Mucosa of gallbladder (tissue), 1 donor: Measurements from ENCODE around the gene ZNF283. TPM values are rescaled to one million over a fixed set of nuclear protein-coding genes. Genes with fewer than 3 reads are reported as not detected.

ENCODE experiments used
- DNase-seq: peaks from one replicate; pipeline ENCODE4 v3.0.0-alpha.2; 2020; ENCODE audit warnings: low spot score
- total RNA-seq: library from RNA; stranded (reverse); gene quantifications from one replicate; pipeline ENCODE4 v1.2.1, GENCODE V29; 2021
- donor health status: DM: no; HTN: no; CAD: no.

Gene ZNF283
- total RNA-seq = 10.3 TPM

DNA sequence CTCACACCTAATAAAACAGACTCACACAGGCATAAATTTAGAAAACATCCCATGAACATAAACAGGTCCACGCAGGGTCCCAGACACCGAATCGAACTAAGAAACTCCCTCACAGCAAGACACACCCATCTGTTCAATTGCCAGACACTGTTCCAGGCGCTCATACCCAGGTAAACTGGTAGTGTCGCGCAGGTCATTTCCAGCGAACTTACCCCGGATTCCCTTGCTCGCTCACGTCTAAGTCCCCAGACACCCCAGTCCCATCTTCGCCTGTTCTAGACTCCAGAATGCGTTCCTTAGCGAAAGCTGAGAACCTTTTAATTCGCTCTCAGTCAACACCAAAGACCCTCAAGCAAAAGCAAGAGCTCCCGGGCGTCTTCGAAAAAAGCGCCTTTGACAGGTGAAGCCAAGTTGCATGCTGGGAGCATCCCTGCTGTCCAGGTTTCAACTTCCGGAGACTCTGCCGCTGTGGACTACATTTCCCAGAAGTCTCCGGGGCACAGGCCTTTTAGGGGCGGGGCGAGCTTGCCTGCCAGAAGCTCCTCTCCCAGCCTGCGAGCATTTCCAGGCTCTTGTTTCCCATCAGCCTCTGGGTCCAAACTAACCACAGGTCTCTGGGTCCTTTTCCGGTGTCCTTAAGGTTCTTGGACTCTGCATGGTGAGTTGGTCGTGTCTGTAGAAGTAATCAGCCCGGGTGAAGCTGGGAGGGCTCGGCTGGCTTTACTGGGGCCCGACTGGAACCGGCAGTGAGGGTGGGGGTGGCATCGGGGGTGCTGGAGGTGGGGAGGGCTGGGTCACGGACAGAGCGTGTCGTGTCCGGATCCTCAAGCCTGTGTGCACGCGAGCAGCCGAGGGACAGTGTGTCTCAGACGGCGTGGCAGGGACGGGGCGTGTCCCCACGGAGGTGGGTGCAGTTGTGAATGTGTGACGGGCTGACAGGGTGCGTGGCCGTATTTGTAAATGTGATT, at the start of gene ZNF283:
ZNF283 (plus strand) TSS at position 535 of the 968 bp plus-strand sequence. CDS start 6,184 bp downstream, outside the sequence.
- peak; percentile 95 for DNase-seq

DNA sequence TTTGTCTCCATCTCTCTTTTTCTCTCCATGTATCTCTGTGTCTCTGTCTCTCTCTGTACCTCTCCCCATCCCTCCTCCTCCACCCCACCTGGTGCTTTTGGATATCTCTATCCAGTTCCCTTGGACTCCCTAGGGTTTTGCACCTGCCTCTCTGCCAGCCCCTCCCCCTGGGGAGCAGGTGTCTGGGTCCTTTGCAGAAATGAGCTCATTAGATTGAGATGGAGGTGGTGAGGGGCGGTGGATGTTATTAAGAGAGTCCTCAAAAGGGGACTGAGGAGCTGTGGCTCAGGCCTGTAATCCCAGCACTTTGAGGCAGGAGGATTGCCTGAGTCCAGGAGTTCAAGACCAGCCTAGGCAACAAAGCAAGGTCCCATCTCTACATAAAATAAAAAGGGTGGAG, 48.5 kb upstream of the ZNF283 start:
- no peak for DNase-seq

DNA sequence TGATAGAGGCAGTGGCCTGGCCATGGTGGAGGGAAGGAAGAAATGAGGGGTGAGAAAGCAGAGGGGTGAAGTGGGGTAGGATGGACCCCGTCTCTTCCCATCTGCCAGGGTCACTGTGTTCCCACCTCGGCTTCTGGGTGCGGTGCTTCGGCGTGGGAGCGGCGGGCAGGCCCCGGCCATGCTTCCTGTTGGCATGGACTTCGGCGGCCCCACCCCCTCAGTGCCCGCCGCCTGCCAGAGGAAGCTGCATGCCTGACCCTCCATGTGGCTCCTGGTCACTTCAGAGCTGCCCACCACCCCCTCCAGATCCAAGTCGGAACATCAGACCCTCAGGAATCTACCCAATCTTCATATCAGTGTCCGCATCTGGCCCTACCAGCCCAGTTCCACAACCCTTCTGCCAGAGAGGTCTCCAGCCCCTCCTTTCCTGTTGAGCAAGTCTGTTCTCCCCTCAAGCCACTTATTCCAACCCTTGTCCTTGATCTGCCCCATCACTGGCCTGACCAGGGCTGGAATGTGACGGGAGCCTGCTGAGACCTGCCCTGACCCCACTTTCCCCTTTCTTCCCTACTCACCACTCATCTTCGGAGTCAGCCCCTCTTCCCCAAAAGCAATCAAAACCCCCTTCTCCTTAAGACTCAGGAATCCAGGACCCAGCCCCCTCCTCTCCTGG, 47.8 kb upstream of the ZNF283 start:
- no peak for DNase-seq

DNA sequence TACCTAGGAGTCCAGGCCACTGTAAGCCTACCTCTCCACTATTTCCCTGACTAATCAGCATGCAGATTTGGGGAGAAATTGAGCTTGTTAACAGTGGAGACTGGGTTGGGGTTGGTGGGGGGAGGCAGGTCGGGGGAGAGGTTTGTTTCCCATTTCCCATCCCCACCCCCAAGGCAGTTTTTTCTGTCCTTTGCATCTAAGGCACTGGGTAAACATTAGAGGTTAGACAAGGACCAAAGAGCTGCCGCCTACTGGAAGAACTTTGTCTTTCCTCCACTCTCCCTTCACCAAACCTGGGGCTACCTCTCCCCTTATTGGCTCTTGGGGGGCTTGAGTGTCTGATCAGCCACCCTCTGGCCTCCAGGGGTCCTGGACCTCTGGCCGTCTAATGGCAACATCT, 47.3 kb upstream of the ZNF283 start:
- no peak for DNase-seq

DNA sequence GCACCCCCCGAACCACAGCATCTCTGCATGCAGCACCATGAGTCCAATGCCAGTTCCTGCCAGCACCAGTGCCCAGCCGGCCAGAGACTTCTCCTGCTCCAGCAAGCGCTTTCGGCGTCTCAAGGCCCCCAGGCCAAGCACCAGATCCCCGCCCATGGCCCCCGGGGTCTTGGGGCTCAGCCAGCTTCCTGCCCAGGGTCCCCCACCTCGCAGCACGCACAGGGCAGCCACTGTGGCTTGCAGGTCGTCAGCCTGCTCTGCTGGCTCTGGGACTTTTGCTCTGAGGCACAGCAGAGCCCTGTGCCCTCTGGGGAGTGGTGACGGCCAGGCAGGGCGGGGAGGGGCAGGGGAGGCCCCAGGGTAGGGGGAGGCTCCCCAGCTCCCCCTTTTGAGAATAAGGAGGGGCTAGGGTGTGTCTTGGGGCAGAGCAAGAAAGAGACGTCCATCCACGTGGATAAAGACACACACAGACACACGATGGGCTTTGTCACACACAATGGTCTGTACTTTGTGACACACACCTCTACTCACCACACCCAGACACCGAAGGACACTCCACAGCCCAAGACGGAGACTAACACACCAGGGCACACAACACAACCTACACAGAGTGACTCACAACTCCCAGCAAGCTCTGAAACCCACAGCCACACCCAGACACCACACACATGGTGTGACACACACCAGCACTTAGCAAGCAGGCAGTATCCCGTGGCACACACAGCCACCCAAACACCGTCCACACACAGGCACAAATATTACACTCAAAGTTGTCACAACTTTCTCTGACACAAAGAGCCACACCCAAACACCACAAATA, 46.2 kb upstream of the ZNF283 start, which contains the start of gene KCNN4:
KCNN4 (minus strand) TSS at position 268 of the 820 bp plus-strand sequence; CDS start at position 156, 112 bp downstream.
- no peak for DNase-seq

DNA sequence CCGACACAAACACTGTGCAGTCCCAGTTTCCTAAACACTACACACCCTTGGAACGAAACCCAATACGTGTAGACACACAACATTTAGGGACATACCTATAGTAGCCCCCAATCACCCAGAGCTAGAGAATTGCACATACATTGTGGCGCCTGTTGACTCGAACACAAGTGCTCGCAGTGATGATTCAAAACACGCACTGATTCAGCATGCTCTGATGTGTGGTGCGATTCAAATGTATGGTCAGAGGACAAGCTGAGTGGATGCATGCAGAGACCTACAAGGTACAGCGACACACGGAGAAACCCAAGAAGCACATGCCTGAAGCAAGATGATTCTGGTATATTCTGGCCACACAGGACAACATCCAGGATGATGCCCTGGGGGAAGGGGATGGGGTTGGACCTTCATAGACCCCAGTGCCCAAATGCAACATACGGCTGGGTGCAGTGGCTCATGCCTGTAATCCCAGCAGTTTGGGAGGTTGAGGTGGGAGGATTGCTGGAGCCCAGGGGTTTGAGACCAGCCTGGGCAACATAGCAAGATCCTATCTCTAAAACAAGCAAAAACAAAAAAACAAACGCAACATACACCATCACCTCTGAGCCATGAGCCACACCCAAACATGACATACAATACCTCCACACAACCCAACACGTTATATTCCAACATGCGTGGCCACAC, 45.4 kb upstream of the ZNF283 start:
- DNase-seq = no peak

DNA sequence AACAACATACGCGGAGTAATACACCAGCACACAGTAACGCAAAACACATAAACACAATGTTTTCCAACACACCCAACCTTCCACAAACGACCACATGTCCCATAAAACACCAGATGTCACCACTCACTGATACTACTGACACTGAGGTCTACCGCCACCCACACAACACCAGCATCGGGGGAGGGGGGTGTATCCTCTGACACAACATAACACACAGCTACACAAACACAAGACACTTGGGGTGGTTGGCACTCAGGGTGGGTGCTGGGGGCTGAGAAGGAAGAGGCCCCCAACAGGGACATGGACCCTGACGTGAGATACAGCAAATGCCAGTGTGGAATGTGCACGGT, 44.8 kb upstream of the ZNF283 start:
- no peak for DNase-seq

DNA sequence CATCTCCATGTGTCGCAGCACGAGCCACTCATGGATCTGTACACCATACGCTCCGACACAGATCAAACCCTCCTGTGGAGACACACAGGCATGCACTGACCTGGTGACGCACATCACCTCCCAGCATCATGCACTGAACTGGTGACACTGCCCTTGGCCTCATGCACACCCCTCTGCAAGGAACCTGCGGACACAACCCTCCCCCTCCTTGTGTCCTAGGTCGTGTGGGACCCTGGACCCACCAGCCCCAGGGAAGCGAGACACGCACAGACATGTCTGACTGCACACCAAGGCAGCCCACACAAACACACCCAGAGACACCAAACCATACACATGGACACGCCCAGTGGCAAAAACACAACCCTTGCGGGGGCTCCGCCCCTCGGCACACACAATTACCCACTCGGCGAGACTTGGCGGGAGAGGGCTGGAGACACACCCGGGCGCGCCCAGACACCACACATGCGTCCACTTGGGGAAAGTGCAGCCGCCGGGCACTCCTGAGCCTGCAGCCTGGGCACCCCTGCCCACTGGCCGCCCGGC, 44.4 kb upstream of the ZNF283 start:
- no peak for DNase-seq

DNA sequence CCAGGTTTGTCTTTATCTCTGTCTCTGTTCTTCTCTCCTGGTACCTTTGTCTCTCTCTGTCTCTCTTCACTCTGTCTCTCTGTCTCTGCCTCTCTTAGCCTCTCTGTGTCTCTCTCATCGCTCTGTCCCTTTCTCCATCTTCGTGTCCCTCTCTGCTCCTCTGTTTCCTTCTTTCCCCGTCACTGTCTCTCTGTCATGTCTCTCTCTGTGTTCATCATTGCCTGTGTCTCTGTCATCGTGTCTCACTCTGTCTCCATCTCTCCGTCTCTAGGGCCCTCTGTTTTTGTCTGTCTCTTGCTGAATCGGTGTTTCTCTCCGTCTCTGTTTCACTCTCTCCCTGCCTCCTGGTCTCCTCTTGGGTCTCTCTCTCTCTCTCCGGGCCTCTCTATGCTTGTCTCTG, 43.5 kb upstream of the ZNF283 start:
- no peak for DNase-seq

DNA sequence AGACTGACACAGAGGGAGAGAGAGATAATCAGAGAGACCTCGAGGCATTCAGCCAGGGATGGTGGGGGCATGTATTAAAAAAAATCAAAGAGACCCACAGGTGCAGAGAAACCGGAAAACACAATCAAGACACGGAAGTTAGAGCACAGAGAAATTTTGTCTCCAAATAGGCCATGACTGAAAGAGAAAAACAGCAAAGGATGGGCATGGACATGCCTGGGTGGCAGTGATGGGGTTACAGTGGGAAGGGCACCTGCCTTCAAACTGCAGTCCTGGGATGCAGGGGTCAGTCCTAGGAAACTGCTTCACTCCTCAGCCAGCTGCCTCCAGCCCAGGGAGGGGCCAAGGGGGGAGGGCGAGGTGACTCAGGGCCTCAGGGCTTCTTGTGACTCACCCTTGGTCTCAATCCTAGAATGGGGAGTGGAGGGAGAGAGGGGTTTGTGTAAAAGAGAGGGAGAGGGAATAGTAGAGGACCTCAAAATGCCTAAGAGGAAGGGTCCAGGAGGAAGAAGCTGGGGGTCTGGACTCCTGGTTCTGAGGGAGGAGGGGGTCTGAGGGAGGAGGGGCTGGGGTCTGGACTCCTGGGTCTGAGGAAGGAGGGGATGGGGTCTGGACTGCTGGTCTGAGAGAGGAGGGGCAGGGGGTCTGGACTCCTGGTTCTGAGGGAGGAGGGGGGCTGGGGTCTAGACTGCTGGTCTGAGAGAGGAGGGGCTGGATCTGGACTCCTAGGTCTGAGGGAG, 42.7 kb upstream of the ZNF283 start:
- no peak for DNase-seq

DNA sequence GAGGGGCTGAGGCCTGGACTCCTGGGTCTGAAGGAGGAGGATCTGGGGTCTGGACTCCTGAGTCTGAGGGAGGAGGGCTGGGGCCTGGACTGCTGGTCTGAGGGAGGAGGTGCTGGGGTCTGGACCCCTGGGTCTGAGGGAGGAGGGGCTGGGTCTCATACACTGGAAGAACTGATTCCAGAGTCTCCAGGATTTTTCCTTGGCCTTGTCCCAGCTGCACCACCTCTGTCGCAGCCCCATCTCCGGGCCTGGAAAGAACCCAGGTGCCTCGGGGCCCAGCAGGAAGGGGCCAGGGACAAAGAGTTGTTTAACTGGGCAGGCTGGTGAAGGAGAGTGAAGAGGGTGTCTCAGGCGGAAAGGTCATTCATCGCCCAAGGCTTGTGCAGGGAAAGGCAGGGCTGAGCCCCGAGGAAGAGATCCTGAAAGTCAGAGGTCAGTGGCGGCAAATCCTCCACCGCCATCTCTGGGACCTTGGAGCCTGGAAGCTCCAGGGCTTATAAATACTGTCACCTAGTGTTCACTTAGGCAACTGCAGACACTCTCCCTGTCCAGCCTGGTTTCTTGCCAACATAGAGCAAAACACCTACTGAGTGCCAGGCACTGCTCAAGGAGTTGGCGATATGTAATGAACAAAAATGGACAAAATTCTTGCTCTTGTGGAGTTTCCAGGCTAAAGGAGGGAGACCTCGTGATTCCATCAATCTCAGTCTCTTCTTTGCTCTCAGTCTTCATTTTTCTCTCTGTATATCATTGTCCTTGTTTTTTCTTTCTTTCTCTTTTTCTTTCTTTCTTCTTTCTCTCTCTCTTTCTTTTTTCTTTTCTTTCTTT, 41.9 kb upstream of the ZNF283 start:
- DNase-seq = peak; percentile 58

DNA sequence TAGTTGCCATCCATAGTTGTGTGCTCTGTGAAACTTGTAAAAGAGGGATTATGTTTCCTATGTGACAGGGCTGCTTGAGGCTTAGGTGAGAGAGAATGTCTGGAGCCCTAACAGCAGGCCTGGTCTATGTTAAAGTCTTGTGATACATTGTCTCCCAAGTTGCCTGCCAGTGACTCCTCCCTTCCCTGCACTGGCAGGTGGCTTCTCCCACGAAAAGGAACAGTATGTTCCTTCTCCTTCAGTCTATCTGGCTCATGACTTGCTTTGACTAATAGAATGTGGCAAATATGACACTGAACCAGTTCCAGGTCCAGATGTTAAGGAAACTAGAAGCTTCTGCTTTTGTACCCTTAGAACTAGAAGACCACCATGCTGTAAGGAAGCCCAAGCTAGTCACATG, 40.5 kb upstream of the ZNF283 start:
- no peak for DNase-seq

DNA sequence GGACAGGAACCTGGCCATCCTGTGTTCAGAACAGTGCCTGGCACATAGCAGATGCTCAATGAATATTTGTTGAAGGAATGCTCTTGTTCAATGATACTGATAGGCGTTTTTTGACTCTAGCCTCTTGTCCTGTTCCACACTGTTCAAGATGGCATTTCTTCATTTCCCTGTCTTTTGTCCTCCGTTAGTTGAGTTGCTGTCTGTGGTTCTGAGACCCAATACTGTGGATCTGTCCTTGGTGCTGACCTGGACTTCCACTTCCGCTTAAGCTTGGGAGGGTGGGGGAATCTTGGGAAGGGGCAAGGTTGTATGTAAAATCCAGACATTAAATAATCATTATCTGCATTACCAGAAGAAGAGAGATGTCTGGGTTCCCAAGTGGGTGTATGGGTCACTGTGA, 38.1 kb upstream of the ZNF283 start:
- DNase-seq = no peak

DNA sequence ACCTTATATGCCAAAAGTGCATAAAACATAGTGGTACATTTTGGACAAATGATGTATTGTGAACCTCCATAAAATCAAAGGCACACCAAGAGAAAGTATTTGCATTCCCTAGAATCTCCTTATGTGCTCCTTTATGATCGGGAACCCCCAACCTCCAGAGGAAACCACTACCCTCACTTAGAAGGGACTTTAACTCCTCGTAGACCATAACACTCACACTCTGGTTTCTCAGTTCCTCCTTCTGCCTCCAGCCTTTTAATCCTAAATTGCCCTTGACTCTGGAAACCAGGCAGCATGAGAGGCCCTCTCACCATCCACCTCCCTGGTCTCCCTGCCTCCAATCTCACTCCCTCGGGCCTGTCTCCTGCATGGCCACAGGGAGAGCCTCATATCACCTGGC, 36.5 kb upstream of the ZNF283 start:
- no peak for DNase-seq

DNA sequence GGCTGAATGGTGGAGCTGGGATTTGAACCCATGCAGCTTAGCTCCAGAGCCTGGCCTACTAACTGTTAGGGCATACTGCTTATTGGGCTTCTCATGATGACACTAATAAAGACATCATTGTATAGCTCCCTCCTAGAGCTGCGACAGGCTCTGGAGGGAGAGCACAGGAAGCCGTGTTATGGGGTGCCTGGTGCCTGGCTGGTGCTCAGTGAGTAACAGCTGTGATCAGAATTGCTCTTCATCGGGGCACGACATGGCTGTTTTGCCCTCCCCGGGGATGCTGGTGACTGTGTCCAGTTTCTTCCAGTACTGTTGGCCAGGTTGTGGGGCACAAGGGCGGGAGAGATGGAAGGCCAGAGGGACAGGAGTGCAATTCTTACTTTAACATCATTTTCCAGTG, 30.0 kb upstream of the ZNF283 start:
- no peak for DNase-seq

DNA sequence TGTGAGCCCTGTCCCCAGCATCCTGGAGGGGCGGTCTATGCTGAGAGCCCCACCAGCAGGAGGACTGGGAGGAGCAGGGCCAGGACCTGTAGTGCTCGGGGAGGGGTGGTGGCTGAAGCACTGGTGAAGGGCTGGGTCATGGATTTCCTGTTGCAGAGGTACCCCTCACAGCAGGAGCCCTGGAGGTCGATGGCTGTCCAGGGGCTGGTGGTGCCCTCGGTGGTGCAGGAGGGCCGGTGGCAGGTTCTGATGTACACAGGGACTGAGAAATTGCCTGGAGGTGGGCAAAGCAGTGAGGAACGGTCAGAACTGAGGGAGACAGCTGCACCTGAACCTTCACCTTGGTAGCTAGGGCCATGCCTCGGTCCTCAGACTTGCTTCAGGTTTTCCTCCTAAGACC, 29.6 kb upstream of the ZNF283 start:
- DNase-seq = no peak

DNA sequence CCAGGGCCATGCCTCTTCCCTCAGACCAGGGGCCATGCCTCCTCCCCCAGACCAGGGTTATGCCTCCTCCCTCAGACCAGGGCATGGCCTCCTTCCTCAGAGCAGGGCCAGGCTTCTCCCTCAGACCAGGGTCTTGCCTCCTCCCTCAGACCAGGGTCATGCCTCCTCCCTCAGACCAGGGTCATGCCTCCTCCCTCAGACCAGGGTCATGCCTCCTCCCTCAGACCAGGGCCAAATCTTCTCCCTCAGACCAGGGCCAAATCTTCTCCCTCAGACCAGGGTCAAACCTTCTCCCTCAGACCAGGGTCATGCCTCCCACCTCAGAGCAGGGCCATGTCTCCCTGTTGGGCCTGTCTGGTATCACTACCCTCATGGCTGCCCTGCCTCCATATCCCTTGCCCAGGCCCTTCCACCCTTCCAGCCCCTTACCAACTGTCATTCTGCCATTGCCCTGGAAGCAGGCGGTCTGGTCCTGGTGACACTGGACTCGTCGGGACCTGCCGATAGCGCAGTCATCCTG, 29.0 kb upstream of the ZNF283 start:
- no peak for DNase-seq

DNA sequence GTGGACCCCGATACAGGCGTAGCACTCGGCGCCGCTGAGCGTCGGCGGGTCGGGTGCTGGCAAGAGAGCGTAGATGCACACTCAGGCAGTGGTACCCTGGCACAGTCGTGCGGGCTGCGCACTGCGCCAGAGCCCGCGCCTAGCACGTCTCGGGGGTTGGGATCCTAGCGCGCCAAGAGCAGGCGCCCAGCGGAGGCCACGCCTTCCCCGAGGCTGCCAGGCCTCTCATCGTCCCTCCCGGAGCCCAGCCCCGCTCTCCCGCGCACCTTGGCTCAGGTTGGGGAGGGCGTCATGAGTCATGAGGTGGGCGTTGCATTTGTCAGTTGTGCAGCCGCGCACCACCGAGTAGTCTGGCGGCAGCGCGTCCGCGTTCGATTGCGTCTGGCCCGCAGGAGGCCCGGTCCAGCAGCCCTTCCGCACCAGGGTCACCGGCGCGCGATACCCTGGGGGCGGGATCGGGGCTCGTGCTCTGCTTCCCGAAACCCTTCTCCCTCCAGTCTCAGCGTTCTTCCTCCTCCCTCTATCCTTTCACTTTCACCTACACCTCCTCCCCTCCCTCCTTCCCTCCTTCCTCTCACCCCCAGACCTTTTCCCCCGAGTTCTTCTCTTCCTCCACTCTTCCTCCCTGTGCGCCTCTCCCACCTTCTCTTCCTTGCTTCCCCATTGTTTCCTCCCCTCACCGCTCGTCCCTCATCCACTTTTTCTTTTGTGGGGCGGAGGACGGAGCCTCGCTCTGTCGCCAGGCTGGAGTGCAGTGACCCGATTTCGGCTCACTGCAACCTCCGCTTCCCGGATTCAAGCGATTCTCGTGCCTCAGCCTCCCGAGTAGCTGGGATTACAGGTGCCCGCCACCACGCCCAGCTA, 28.3 kb upstream of the ZNF283 start:
- peak; percentile 70 for DNase-seq
